HG03064 (cell line): ENCODE data around the gene PTPN22.

Experiments used
- ATAC-seq: cut with Tn5 transposase; IDR thresholded peaks from one replicate; pipeline ENCODE4 v1.9.1; 2021; ENCODE audit warnings: low read depth; ENCODE audit not compliant: unreplicated experiment

Gene PTPN22

DNA sequence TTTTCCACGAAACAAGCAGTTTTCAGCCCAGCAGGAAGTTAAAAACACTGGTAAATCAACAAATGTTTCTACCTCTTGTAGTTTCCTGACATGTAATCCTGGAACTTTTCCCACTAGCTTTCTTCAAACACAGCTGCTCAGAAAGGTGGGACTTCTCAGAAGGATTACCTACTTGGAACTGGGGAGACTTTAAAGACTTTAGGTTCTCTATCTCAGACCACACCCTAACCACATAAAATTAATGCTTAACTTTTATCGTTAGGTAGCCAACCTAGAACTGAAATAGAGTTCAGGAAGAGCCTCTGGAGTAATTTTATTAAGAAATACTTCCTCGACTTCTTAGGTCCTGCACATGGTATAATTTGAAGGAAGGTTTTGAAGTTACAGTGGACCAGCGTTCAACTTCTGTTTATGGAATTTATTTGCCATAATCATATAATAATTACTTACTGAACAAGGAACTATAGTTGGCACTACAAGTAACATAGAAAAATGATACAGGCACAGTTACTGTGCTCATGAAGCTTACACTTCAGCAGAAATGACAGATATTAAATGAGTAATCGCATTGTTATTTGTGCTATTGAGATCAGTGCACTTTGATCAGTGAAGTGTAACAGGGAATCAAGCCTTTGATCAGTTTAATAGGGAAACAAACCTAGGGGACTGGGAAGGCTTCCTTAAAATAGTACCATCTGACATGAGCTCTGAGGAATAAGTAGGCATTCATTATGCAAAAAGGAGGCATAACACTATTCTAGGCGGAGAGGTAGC lies 16.1 kb upstream of the PTPN22 start, which contains the start of gene BCL2L15:
BCL2L15 (minus strand) TSS at position 180 of the 774 bp plus-strand sequence. CDS start 206 bp downstream, outside the sequence.
- ATAC-seq, result no peak

DNA sequence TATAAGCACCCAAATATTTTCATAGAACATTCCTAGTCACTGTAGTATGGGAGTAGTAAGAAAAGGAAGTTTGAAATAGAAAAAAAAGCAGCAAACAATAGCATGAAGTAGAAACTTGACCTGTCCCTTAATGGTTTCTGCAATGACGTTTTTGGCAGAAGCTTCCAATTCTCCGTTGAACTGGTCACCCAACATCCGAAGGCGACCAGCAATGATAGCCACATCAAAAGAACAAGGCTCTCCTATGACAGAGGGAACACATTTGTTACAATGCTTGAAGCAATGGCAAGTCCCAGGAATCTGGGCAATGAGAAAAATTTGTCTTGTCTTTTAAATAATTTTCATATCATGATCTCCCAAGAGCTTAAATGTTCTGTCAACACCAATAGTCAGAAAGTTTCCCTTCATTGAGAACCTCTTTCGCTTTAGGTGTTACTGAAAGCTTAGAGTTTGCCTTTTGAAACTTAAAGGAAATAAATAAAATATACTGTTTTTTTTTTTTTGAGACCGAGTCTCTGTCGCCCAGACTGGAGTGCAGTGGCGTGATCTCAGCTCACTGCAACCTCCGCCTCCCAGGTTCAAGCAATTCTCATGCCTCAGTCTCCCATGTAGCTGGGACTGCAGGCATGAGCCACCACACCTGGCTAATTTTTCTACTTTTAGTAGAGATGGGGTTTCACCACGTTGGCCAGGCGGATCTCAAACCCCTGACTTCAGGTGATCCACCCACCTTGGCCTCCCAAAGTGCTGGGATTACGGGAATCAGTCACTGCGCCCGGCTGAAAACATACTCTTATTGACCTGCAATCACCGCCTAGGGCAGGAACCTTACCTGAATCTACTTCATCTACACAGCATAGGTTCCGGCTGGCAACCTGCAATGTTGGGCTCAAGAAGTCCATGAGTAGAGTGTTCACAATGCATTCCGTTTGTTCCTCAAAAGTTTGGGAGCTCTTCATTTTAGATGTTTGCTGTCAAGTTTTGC lies 15.2 kb upstream of the PTPN22 start:
- ATAC-seq, result no peak

DNA sequence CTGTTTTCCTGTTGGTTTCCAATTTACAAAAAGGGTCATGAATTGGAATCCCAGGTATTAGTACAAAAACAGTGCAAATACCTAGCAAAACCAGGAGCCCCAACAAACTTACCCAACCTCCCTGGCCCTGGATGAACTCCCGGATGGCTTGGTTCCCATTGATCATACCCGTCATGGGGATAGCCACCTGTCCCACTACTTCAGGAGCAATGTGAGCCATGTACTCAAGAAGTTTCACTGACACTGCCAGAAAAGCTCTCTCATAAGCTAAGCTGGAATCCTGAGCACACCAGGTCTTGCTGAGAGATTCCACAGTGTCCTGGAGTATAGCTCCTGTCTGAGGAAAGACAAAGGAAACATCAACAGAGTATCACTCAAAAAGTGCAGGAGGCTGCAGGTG lies 10.1 kb upstream of the PTPN22 start:
- ATAC-seq, result no peak

DNA sequence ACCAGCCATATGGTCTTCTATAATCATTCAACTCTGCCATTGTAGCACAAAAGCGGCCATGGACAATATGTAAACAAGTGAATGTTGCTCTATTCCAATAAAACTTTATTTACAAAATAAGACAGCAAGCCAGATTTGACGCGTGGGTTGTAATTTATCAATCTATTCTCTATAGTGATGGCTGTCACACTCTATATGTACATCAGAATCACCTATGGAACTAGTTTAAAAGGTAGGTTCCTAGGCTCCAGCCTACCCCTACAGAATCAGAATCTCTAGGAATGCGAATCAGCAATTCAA lies 8.2 kb upstream of the PTPN22 start:
- ATAC-seq, result no peak

DNA sequence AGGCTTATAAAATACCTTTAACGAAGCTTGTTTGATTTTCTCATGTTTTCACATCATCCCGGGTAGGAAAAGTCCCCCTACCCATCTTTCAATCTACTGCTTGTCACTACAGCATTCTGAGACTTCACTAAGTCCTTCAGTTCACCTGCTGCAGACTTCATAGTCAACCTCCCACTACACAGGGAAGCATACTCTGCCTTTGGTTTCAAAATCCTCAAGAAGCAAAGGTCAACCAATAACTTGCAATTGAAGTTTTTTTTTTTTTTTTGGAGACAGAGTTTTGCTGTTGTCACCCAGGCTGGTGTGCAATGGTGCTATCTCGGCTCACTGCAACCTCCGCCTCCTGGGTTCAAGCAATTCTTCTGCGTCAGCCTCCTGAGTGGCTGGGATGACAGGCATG lies 4.7 kb upstream of the PTPN22 start:
- ATAC-seq, result no peak

DNA sequence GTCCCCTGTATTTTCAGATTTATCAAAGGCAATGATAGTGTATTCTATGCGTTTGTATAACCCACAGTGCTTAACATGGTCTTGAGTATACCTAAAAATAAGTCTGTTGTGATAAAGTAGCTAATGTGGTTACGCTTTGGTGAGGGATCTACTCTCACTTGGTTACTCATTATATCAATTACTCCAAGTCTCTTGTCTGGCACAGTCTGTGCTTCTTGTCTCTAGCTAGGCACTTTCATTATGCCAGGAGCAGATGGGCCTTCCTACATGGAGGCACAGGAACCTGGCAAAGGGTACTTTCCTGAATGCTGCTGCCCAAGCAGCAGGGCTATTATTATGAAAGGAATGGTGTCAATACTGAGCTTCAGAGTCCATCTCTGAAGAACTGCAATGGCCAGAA lies 4.2 kb upstream of the PTPN22 start:
- peak; percentile 35 for ATAC-seq

DNA sequence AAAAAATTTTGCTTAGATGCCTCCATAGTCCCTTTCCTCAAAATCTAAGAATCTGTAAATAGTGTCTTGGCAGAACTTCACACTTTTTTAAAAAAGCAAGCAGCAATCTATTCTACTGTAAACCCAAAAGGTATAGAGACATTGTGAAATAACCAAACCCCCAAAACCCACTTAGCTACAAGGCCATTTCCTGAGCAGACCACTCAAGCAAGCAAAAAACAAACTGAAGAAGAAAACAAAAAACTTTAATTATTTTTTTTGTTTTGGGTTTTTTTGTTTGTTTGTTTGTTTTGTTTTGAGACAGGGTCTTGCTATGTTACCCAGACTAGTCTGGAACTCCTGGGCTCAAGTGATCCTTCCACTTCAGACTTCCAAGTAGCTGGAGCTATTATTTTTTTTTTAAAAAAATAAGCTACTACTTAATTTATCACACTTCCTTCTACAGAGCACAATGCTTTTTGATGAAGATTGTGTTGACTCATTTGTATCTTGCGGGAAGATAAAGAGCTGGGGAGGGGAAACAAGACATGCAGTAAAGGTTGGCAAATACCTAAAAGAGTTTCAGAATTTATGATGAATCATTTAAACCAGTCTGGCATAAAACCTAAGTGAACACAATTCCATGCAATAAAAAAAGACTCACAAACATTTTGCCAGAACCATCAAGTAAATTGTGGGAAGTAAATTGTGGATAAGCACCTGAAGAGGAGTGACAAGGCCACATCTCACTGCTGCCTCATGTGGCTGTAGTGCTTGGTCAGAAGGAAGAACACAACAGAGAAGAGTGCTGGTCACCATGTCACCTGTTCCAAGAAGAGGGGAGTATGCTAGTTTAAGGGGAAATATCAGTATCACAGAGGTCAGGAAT lies 2.7 kb upstream of the PTPN22 start:
- no peak for ATAC-seq

DNA sequence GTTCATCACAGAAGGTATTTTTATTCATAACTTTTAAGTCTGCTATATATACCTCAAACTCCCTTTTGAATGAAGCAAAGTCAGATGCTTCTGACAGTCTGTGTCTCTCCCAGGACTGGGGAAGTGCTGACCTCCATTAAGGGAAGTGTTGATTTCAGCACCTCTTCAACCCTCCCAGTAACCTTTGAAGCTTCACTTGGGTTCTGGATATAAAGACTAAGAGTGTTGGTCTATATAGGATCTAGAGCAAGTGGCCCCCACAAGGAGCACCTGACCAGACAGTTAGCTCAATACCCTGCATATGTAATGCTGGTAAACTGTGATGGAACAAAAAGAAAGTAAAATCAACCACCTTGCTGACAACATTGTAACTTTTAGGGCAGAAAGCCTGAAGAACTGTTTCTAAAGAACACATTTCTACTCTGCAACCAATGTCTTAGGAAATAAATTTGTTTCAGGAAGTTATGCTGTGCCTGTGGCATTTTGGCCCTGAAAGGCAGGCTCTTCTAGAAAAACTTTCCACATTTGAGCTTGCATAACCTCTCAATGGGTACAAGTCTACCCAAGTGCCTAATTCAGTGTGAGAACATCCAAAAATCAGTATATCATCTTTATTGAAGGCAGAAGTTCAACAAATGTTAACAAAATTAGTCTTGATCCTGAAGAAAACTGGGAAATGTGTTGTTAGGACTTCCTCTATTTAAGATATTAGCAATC lies 865 bp upstream of the PTPN22 start:
- ATAC-seq, result no peak

DNA sequence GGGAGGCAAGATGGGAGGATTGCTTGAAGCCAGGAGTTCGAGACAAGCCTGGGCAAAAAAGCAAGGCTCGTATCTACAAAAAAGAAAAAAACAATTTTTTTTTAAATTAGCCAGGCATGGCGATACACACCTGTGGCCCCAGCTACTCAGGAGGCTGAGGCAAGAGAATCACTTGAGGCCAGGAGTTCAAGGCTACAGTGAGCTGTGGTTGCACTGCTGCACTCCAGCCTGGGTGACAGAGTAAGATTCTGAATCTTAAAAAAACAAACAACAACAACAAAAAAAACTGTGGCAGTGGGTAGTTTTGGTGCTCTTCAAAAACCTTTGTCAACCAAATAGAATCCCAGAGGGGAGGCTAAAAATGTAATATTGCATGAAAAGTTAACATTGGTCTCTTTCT lies 734 bp downstream of the PTPN22 start:
- no peak for ATAC-seq

DNA sequence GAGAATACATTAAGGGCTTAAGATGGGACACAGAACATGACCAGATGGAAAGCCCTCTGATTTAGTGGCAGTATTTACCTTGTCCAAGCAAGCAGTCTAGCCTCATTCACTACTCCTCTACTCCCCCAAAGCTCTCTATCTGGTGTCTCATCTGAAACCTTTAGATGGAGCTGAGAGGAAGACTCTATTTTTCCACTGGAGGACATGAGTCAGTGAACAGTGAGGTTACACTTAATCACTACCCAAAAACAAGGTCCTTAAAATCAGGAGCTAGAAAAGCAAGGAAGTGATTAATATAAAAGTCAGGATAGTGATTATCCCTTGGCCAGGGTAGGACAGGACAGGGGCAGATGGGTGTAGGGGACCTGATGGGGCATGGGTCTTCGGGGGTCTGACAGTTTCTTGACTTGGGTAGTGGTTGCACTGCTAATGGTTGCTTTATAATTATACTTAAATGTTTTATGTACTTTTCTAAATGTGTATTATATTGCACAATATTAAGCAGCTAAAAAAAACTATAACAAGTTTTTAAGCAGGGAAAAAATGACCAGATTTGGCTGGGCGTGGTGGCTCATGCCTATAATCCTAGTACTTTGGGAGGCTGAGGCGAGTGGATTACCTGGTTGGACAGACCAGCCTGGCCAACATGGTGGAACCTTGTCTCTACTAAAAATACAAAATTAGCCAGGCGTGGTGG lies 3.0 kb downstream of the PTPN22 start:
- no peak for ATAC-seq

DNA sequence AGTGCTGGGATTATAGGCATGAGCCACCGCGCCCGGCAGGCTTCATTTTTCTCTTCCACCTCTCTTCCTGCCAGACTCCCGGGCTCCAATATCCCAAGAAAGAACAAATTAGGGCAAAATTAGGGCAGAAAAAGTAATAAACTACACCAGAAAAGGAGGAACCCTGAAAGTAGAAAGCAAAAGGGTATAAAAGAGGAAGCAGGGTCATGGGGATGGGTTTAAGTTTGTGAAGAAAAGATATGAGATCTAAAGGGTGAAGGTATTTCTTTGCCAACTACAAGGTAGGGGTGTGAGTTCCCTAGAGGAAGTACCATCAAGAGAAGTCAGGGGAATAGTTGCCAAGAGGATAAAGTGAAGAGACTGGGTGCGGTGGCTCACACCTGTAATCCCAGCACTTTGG lies 9.9 kb downstream of the PTPN22 start:
- ATAC-seq, result no peak

DNA sequence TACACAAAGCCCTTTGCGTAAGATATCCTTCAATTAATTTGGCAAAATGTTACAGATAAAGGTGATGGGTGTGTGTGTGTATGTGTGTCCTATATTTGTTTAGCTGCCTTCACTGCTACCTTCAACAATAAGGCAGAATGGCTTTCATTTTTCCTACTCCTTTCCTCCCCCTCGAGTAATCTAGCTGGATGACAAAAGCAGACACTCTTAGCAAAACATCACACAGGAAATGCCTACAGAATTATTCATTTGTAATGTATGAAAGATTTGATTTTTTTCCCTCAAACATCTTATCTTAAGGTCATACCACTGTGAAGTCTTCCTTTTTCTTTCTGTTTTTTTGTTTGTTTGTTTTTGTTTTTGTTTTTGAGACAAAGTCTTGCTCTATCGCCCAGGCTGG lies 10.6 kb downstream of the PTPN22 start:
- no peak for ATAC-seq

DNA sequence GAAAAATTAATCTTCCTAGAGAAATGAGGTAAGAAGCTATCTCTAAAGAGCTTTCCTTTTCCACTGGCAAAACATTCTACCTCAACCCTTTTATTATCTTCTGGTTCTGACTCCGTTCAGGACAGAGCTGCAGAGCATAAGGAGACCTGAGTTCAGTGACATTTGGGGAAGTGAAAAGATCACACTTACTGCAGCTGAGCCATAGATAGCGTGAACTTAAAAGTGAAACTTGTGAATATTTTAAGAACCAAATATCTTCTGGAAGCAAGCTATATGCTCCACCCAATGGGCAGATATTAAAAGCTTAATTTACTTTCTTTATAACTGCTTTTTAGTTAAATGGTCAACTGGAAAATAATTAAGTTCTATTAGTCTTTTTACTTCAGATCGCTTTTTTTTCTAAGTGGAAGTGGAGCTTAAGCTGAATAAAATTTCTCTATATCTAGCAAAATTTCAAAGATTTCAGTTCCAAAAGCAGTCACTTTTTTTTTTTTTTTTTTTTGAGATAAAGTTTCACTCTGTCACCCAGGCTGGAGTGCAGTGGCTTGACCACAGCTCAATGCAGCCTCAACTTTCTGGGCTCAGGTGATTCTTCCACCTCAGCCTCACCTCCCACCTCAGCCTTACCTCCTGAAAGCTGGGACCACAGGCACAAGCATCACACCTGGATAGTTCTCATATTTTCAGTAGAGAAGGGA lies 11.9 kb downstream of the PTPN22 start:
- ATAC-seq, result peak; percentile 90

DNA sequence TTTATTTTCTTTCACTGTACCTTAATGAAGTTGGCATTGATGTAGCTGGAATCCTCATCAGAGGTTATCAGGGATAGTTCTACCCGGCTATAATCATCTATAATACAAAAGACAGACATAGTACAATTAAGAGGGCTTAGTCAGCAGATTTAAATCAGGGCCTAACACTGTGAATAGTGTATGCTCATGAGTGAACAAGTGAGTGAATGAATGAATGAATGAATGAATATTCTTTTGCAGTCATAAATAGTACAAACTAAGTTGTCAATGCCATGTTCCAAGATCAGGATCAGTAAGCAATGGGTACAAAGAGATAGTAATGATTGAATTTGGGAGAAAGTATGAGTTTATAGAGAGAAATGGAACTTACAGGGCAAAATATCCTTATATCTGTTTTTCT lies 12.5 kb downstream of the PTPN22 start:
- peak; percentile 3 for ATAC-seq

DNA sequence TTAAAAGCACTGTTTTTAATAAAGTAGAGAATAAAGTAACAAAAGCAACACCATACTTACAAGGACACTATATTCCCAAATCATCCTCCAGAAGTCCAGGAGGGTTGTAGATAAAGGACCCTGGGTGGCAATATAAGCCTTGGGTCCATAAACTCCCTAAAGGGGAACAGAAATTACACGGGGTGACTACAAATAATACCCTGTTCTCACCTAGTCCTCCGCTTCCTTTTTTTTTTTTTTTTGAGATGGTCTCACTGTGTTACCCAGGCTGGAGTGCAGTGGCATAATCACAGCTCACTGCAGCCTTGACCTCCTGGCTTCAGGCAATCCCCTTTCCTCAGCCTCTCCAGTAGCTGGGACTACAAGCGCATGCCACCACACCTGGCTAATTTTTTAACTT lies 13.1 kb downstream of the PTPN22 start:
- no peak for ATAC-seq

DNA sequence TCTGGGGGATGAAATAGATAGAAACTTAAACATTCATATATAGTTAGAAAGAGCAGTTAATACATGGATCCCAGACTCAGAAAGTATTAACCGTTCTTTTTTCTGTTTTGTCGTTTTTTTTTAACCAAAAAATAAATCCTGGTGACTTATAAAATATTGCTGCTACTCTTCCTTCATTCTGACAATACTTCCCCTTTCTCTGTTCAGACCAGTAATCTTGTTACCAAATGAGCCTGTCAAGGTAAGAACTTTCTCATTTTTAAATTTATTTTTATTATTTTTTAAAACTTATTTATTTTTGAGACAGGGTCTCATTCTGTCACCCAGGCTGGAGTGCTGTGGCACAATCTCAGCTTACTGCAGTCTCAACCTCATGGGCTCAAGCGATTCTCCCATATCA lies 13.7 kb downstream of the PTPN22 start:
- ATAC-seq, result no peak

DNA sequence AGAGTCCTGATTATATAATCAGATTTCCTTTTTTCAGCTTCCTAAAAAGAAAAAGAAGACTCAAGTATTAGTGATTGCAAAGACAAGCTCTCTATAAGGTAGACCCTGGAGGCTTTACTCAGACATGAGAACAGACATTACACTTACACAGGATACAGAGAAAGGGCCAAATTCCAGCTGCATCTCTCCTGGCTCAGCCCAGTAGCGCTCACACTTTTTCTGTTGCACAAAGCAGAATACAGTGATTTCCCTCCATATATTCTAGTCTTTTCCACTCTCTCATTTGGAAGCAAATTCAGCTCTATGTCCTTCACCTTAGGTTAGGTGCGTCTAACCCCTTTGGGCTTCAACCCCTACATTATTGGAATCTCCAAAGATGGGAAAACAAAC lies 15.1 kb downstream of the PTPN22 start:
- no peak for ATAC-seq

DNA sequence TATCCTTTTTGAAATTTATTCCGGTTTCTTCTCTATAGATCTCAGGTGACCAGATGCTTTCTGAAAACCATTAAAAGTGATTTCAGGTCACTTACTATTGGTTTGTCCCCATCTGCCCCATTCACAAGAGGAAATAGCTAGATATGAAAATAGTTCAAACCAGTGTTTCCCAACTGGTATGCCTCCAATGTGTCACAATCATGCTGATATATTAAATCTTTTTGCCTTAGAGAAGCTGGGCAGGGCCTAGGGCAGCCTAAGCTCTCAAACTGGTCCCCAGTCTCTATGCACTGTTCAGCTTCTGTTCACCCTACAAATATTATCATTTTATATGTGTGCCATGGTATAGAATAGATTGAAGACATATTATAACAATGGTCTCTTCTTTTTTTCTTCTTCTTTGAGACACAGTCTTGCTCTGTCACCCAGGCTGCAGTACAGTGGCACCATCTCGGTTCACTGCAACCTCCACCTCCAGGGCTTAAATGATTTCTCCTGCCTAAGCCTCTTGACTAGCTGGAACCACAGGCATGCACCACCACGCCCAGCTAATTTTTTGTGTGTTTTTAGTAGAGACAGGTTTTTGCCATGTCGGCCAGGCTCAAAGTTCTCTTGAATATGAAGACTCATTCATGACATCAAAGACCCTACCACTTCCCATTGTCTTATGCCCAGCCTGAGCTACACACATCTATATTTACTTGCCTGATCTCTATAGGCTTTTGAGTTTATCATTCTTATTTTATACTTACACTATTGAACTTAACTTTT lies 15.7 kb downstream of the PTPN22 start:
- no peak for ATAC-seq
